Measurements from ENCODE around the gene TRAF6. TPM values are rescaled to one million over a fixed set of nuclear protein-coding genes. Genes with fewer than 3 reads are reported as not detected.

The TRAF6 gene
- total RNA-seq, 1 experiment from 2014 or later: 14.8 TPM

- Mint-ChIP-seq H3K36me3 (ENCODE audit: insufficient read depth, unreplicated experiment) (no peaks in the 10 kb centered on the region), H3K27ac (ENCODE audit: unreplicated experiment) (no peak overlapping the region), H3K9me3 (ENCODE audit: low read depth, unreplicated experiment) (no peaks in the 10 kb centered on the region), H3K4me3 (ENCODE audit: low read depth, unreplicated experiment) (no peak overlapping the region), H3K27me3 (ENCODE audit: unreplicated experiment) (peaks cover 11% of the 10 kb centered on the region), H3K4me1 (ENCODE audit: low read depth, unreplicated experiment) (peaks cover 67% of the 10 kb centered on the region)
- intact Hi-C loops (cut with micrococcal nuclease; ENCODE audit: unreplicated experiment): no loop called here
- DNase-seq: no peak
- TF ChIP-seq CTCF (IDR thresholded peaks at IDR 0.05; ENCODE audit: unreplicated experiment): no peak
- no TSS peak for BruUV-seq (replicated peaks)
- CTCF ChIA-PET: no interaction called here
Observed at GRCh38 chr11:36451045-36451444, 59.0 kb downstream of the TRAF6 start.

GRCh38 chr11:36450110-36450572, 59.9 kb downstream of the TRAF6 start:
- intact Hi-C loops (cut with micrococcal nuclease; ENCODE audit: unreplicated experiment): no loop called here
- Mint-ChIP-seq H3K4me3 (ENCODE audit: low read depth, unreplicated experiment) (peak overlapping the region; percentile 29), H3K27me3 (ENCODE audit: unreplicated experiment) (peaks cover 11% of the 10 kb centered on the region), H3K27ac (ENCODE audit: unreplicated experiment) (peak overlapping the region; percentile 48), H3K4me1 (ENCODE audit: low read depth, unreplicated experiment) (peaks cover 58% of the 10 kb centered on the region), H3K36me3 (ENCODE audit: insufficient read depth, unreplicated experiment) (no peaks in the 10 kb centered on the region), H3K9me3 (ENCODE audit: low read depth, unreplicated experiment) (no peaks in the 10 kb centered on the region)
- CTCF ChIA-PET: interaction anchor here (1.4 kb wide), 1 partner anchor 43 kb away, joined by 3 read pairs; no protein-coding TSS in a partner anchor
- no peak for TF ChIP-seq CTCF (IDR thresholded peaks at IDR 0.05; ENCODE audit: unreplicated experiment)
- DNase-seq: no peak
- no TSS peak for BruUV-seq (replicated peaks)

- TF ChIP-seq CTCF (IDR thresholded peaks at IDR 0.05; ENCODE audit: unreplicated experiment): no peak
- no peak for DNase-seq
- peak overlapping the region; percentile 48 for H3K27ac Mint-ChIP-seq (ENCODE audit: unreplicated experiment)
- H3K36me3 Mint-ChIP-seq (ENCODE audit: insufficient read depth, unreplicated experiment): no peaks in the 10 kb centered on the region
- H3K4me1 Mint-ChIP-seq (ENCODE audit: low read depth, unreplicated experiment): peaks cover 56% of the 10 kb centered on the region
- no TSS peak for BruUV-seq (replicated peaks)
- H3K4me3 Mint-ChIP-seq (ENCODE audit: low read depth, unreplicated experiment): peak overlapping the region; percentile 29
- no peaks in the 10 kb centered on the region for H3K9me3 Mint-ChIP-seq (ENCODE audit: low read depth, unreplicated experiment)
- intact Hi-C loops (cut with micrococcal nuclease; ENCODE audit: unreplicated experiment): no loop called here
- peaks cover 12% of the 10 kb centered on the region for H3K27me3 Mint-ChIP-seq (ENCODE audit: unreplicated experiment)
- CTCF ChIA-PET: interaction anchor here (0.7 to 1.4 kb wide), 3 partner anchors 30 to 76 kb away, joined by 3 to 4 read pairs (median 3); no protein-coding TSS in a partner anchor
Observed at GRCh38 chr11:36449561-36450096, 60.4 kb downstream of the TRAF6 start.

GRCh38 chr11:36447947-36448346, 62.1 kb downstream of the TRAF6 start:
- CTCF ChIA-PET: interaction anchor here (0.6 kb wide), 1 partner anchor 51 kb away, joined by 3 read pairs; no protein-coding TSS in a partner anchor
- Mint-ChIP-seq H3K27ac (ENCODE audit: unreplicated experiment) (no peak overlapping the region), H3K27me3 (ENCODE audit: unreplicated experiment) (peaks cover 29% of the 10 kb centered on the region), H3K36me3 (ENCODE audit: insufficient read depth, unreplicated experiment) (no peaks in the 10 kb centered on the region), H3K4me1 (ENCODE audit: low read depth, unreplicated experiment) (peaks cover 45% of the 10 kb centered on the region), H3K9me3 (ENCODE audit: low read depth, unreplicated experiment) (no peaks in the 10 kb centered on the region), H3K4me3 (ENCODE audit: low read depth, unreplicated experiment) (no peak overlapping the region)
- DNase-seq: peak; percentile 93
- intact Hi-C loops (cut with micrococcal nuclease; ENCODE audit: unreplicated experiment): no loop called here
- no peak for TF ChIP-seq CTCF (IDR thresholded peaks at IDR 0.05; ENCODE audit: unreplicated experiment)
- no TSS peak for BruUV-seq (replicated peaks)

All from Calu3 (cell line).